ENCODE results near the gene HMOX2. TPM values are rescaled to one million over a fixed set of nuclear protein-coding genes. Genes with fewer than 3 reads are reported as not detected.

The HMOX2 gene
- total and polyA plus RNA-seq, 2 of the 13 experiments (the other 11 are each of a cell fraction or from before 2014, with no cell fraction given), result 60.3 to 70.4 TPM

DNA sequence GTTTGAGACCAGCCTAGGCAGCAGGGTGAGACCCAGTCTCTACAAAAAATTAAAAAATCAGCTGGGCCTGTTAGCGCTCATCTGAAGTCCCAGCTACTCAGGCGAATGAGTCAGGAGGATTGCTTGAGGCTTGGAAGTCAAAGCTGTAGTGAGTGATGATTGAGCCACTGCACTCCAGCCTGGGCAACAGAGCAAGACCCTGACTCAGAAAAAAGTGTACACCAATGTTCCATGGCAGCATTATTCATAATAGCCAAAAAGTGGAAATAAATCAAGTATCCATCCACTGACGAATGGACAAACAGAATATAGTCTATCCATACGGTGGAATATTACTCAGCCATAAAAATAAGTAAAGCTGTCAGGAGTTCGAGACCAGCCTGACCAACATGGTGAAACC lies 4.3 kb upstream of the HMOX2 start:
- Histone ChIP-seq H3K79me2 (ENCODE audit: insufficient read depth, low read length) (peaks cover 4% of the 10 kb centered on the region), H3K4me1 (ENCODE audit: insufficient read depth, low read length) (peaks cover 43% of the 10 kb centered on the region), H3K4me2 (ENCODE audit: low read depth, low read length) (no peak overlapping the region), H4K20me1 (ENCODE audit: insufficient read depth, low read length) (no peaks in the 10 kb centered on the region), H3K9ac (ENCODE audit: insufficient read depth, low read depth, low read length) (no peak overlapping the region), H3K4me3 (replicated peaks in 1 of 3; ENCODE audit: insufficient read depth in 1 of 3, low read depth in 2 of 3, low read length in 3 of 3) (no peak overlapping the region), H3K36me3 (replicated peaks in 1 of 2; ENCODE audit: control insufficient read depth in 1 of 2, insufficient read depth in 2 of 2, low read length in 2 of 2) (peaks cover 0 to 4% of the 10 kb centered on the region in 2 experiments; a peak in 1 of 5 replicates), H3K27me3 (ENCODE audit: control insufficient read depth in 1 of 2, insufficient read depth in 2 of 2, low read length in 2 of 2) (no peaks in the 10 kb centered on the region), H3K9me3 (ENCODE audit: low read length) (no peaks in the 10 kb centered on the region), H2AFZ (ENCODE audit: low read length) (no peak overlapping the region), H3K27ac (ENCODE audit: extremely low read length, insufficient read depth, low read length) (no peak overlapping the region)
- 96% methylated on average over 5 of the region's 5 CpGs for WGBS (ENCODE audit: low lambda C conversion rate)
- TF ChIP-seq POLR2G (IDR thresholded peaks at IDR 0.05; ENCODE audit: low read depth, low read length) (no peak), ZFP36L2 (CRISPR knock-in tag; IDR thresholded peaks at IDR 0.05) (no peak), ZNF329 (CRISPR knock-in tag; IDR thresholded peaks at IDR 0.05; ENCODE audit: low read depth) (no peak), ZNF121 (CRISPR knock-in tag; IDR thresholded peaks at IDR 0.05) (peak; percentile 53; the same call in 1 of the 2 replicates)
- no peak for FAIRE-seq
- POLR2A ChIA-PET, result interaction anchor here (10.7 kb wide), 1 partner anchor 11 kb away, joined by 175 read pairs; no protein-coding TSS in a partner anchor
- no peak for ATAC-seq
- intact Hi-C loops (cut with micrococcal nuclease; ENCODE audit: unreplicated experiment), result no loop called here
- CTCF ChIA-PET (ENCODE audit: low intra/inter-chr PET ratio, low total read pairs), result no interaction called here
- no TSS peak for BruUV-seq (replicated peaks)
- in situ Hi-C loops (cut with HindIII; ENCODE audit: extremely low pct_ligation_motif_present, low pct_unique_long_range_greater_than_20kb), result no loop called here
- DNase-seq (ENCODE audit: low spot score), result no peak

DNA sequence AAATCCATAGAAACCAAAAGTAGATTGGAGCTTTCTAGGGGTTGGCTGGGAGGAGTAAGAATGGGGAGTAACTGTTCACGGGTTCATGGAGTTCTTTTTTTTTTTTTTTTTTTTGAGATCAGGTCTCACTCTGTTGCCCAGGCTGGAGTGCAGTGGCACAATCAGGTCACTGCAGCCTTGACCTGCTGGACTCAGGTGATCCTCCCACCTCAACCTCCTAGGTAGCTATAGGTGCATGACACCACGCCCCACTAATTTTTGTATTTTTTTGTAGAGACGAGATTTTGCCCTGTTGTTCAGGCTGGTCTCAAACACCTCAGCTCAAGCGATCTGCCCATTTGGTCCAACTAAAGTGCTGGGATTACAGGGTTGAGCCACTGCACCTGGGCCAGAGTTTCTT lies 3.3 kb upstream of the HMOX2 start:
- in situ Hi-C loops (cut with HindIII; ENCODE audit: extremely low pct_ligation_motif_present, low pct_unique_long_range_greater_than_20kb), result no loop called here
- Histone ChIP-seq H3K27me3 (ENCODE audit: control insufficient read depth in 1 of 2, insufficient read depth in 2 of 2, low read length in 2 of 2) (no peaks in the 10 kb centered on the region), H3K4me2 (ENCODE audit: low read depth, low read length) (peak overlapping the region; percentile 91), H2AFZ (ENCODE audit: low read length) (no peak overlapping the region), H4K20me1 (ENCODE audit: insufficient read depth, low read length) (no peaks in the 10 kb centered on the region), H3K4me1 (ENCODE audit: insufficient read depth, low read length) (peaks cover 48% of the 10 kb centered on the region), H3K79me2 (ENCODE audit: insufficient read depth, low read length) (peaks cover 8% of the 10 kb centered on the region), H3K9ac (ENCODE audit: insufficient read depth, low read depth, low read length) (peak overlapping the region; percentile 46; the same call in 1 of the 2 replicates), H3K36me3 (replicated peaks in 1 of 2; ENCODE audit: control insufficient read depth in 1 of 2, insufficient read depth in 2 of 2, low read length in 2 of 2) (peaks cover 0 to 4% of the 10 kb centered on the region in 2 experiments; a peak in 1 of 5 replicates), H3K9me3 (ENCODE audit: low read length) (no peaks in the 10 kb centered on the region), H3K4me3 (replicated peaks in 1 of 3; ENCODE audit: insufficient read depth in 1 of 3, low read depth in 2 of 3, low read length in 3 of 3) (peak overlapping the region in 1 of 3 experiments; percentile 71; a peak in 1 of 6 replicates), H3K27ac (ENCODE audit: extremely low read length, insufficient read depth, low read length) (peak overlapping the region; percentile 74)
- ChIA-PET POLR2A (interaction anchor here (1.1 to 10.7 kb wide), 2 partner anchors 12 to 66 kb away, joined by 3 to 175 read pairs; partner anchors contain the start of gene CDIP1), CTCF (ENCODE audit: low intra/inter-chr PET ratio, low total read pairs) (no interaction called here)
- intact Hi-C loops (cut with micrococcal nuclease; ENCODE audit: unreplicated experiment), result no loop called here
- no peak for ATAC-seq
- peak; percentile 72 for FAIRE-seq
- BruUV-seq (replicated peaks), result no TSS peak
- 17% methylated on average over 4 of the region's 4 CpGs for WGBS (ENCODE audit: low lambda C conversion rate)
- peak; percentile 47 for DNase-seq (ENCODE audit: low spot score)
- TF ChIP-seq, protein P1, sequence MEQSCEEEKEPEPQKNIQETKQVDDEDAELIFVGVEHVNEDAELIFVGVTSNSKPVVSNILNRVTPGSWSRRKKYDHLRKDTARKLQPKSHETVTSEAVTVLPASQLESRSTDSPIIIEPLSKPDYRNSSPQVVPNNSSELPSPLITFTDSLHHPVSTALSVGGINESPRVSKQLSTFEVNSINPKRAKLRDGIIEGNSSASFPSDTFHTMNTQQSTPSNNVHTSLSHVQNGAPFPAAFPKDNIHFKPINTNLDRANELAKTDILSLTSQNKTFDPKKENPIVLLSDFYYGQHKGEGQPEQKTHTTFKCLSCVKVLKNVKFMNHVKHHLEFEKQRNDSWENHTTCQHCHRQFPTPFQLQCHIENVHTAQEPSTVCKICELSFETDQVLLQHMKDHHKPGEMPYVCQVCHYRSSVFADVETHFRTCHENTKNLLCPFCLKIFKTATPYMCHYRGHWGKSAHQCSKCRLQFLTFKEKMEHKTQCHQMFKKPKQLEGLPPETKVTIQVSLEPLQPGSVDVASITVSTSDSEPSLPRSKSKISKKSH (CRISPR knock-in tag; IDR thresholded peaks at IDR 0.05; ENCODE audit: borderline replicate concordance), result no peak
- TF ChIP-seq ZNF451 (CRISPR knock-in tag; IDR thresholded peaks at IDR 0.05), result no peak
- TF ChIP-seq JUNB (CRISPR knock-in tag; IDR thresholded peaks at IDR 0.05; ENCODE audit: borderline replicate concordance), result no peak
- TF ChIP-seq HNF1A (IDR thresholded peaks at IDR 0.05; ENCODE audit: low read depth), result no peak
- TF ChIP-seq HNF1A (CRISPR knock-in tag; IDR thresholded peaks at IDR 0.05; ENCODE audit: borderline replicate concordance), result no peak
- no peak for TF ChIP-seq ZNF34 (CRISPR knock-in tag; IDR thresholded peaks at IDR 0.05; ENCODE audit: borderline replicate concordance)
- TF ChIP-seq POLR2G (IDR thresholded peaks at IDR 0.05; ENCODE audit: low read depth, low read length), result no peak
- TF ChIP-seq HOXA3 (CRISPR knock-in tag; IDR thresholded peaks at IDR 0.05), result 0 out of 2 replicates have a peak, but pooled peaks have one; percentile 20
- no peak for TF ChIP-seq HNF4G (IDR thresholded peaks at IDR 0.05; ENCODE audit: borderline replicate concordance, low read depth, low read length)
- TF ChIP-seq HNF4G (CRISPR knock-in tag; IDR thresholded peaks at IDR 0.05; ENCODE audit: borderline replicate concordance, low read depth), result no peak
